HEK293 (cell line): ENCODE results near the gene WDR75.

Experiments
- KLF7 ChIP-seq: fragments of 450-650 bp; formaldehyde crosslinking; IDR thresholded peaks from 2 replicates; pipeline ENCODE4 v1.5.1; 2016; ENCODE audit warnings: missing biosample characterization, missing genetic modification characterization, borderline replicate concordance
- WT1 ChIP-seq: fragments of 450-650 bp; formaldehyde crosslinking; IDR thresholded peaks from 2 replicates; pipeline ENCODE4 v1.5.1; 2016; ENCODE audit warnings: missing biosample characterization, missing genetic modification characterization
- ZBTB1 ChIP-seq: fragments of 450-650 bp; formaldehyde crosslinking; IDR thresholded peaks from 2 replicates; pipeline ENCODE4 v1.5.1; 2016; ENCODE audit warnings: missing biosample characterization, missing genetic modification characterization
- ZBTB17 ChIP-seq: fragments of 450-650 bp; formaldehyde crosslinking; IDR thresholded peaks from 2 replicates; pipeline ENCODE4 v1.5.1; 2016; ENCODE audit warnings: missing biosample characterization, missing genetic modification characterization
- ZEB2 ChIP-seq: fragments of 450-650 bp; formaldehyde crosslinking; IDR thresholded peaks from 2 replicates; pipeline ENCODE4 v1.5.1; 2016; ENCODE audit warnings: missing biosample characterization, missing genetic modification characterization
- ZFP41 ChIP-seq: fragments of 450-650 bp; formaldehyde crosslinking; IDR thresholded peaks from 2 replicates; pipeline ENCODE4 v1.5.1; 2016; ENCODE audit warnings: missing biosample characterization, missing genetic modification characterization, borderline replicate concordance
- ZNF138 ChIP-seq: fragments of 450-650 bp; formaldehyde crosslinking; IDR thresholded peaks from 2 replicates; pipeline ENCODE4 v1.5.1; 2016; ENCODE audit warnings: missing biosample characterization, missing genetic modification characterization, borderline replicate concordance
- ZNF157 ChIP-seq: fragments of 450-650 bp; formaldehyde crosslinking; IDR thresholded peaks from 2 replicates; pipeline ENCODE4 v1.5.1; 2016; ENCODE audit warnings: missing biosample characterization, missing genetic modification characterization
- ZNF211 ChIP-seq: fragments of 450-650 bp; formaldehyde crosslinking; IDR thresholded peaks from 2 replicates; pipeline ENCODE4 v1.5.1; 2016; ENCODE audit warnings: low read depth, missing biosample characterization, missing genetic modification characterization
- ZNF302 ChIP-seq: fragments of 450-650 bp; formaldehyde crosslinking; IDR thresholded peaks from 2 replicates; pipeline ENCODE4 v1.5.1; 2016; ENCODE audit warnings: missing biosample characterization, missing genetic modification characterization, low read depth
- ZNF350 ChIP-seq: fragments of 450-650 bp; formaldehyde crosslinking; IDR thresholded peaks from 2 replicates; pipeline ENCODE4 v1.5.0; 2017; ENCODE audit warnings: missing biosample characterization, mild to moderate bottlenecking, missing genetic modification characterization
- ZNF366 ChIP-seq: fragments of 450-650 bp; formaldehyde crosslinking; conservative IDR thresholded peaks from 2 replicates; pipeline ENCODE4 v1.5.1; 2016; ENCODE audit warnings: missing biosample characterization, missing genetic modification characterization
- ZNF404 ChIP-seq: fragments of 450-650 bp; formaldehyde crosslinking; IDR thresholded peaks from 2 replicates; pipeline ENCODE4 v1.5.1; 2017; ENCODE audit warnings: missing biosample characterization, missing genetic modification characterization
- ZNF426 ChIP-seq: fragments of 450-650 bp; formaldehyde crosslinking; IDR thresholded peaks from 2 replicates; pipeline ENCODE4 v1.5.1; 2017; ENCODE audit warnings: missing biosample characterization, missing genetic modification characterization, mild to moderate bottlenecking, inconsistent platforms, moderate library complexity
- ZNF555 ChIP-seq: fragments of 450-650 bp; formaldehyde crosslinking; conservative IDR thresholded peaks from 2 replicates; pipeline ENCODE4 v1.5.1; 2017; ENCODE audit warnings: missing biosample characterization, mild to moderate bottlenecking, missing genetic modification characterization, inconsistent platforms
- ZNF560 ChIP-seq: fragments of 450-650 bp; formaldehyde crosslinking; IDR thresholded peaks from 2 replicates; pipeline ENCODE4 v1.5.1; 2017; ENCODE audit warnings: missing biosample characterization, missing genetic modification characterization, borderline replicate concordance
- ZNF610 ChIP-seq: fragments of 450-650 bp; formaldehyde crosslinking; IDR thresholded peaks from 2 replicates; pipeline ENCODE4 v1.5.1; 2016; ENCODE audit warnings: missing biosample characterization, missing genetic modification characterization, borderline replicate concordance
- ZNF626 ChIP-seq: fragments of 450-650 bp; sonication (Bioruptor Pico); formaldehyde crosslinking; IDR thresholded peaks from 2 replicates; pipeline ENCODE4 v1.5.1; 2018; ENCODE audit warnings: missing biosample characterization, missing genetic modification characterization, inconsistent platforms
- ZNF830 ChIP-seq: fragments of 450-650 bp; IDR thresholded peaks from 2 replicates; pipeline ENCODE4 v1.5.0; 2018; ENCODE audit warnings: missing biosample characterization, missing genetic modification characterization, low read depth, mild to moderate bottlenecking, moderate library complexity
- ZNF843 ChIP-seq: fragments of 450-650 bp; formaldehyde crosslinking; IDR thresholded peaks from 2 replicates; pipeline ENCODE4 v1.5.1; 2016; ENCODE audit warnings: missing biosample characterization, missing genetic modification characterization
- ZXDB ChIP-seq: fragments of 450-650 bp; formaldehyde crosslinking; IDR thresholded peaks from 2 replicates; pipeline ENCODE4 v1.5.1; 2016; ENCODE audit warnings: missing biosample characterization, missing genetic modification characterization
- TF ChIP-seq, protein P1 (sequence below): fragments of 450-650 bp; formaldehyde crosslinking; IDR thresholded peaks from 2 replicates; pipeline ENCODE4 v1.5.1; 2017; ENCODE audit warnings: missing biosample characterization, missing genetic modification characterization
- TF ChIP-seq, protein P2 (sequence below): fragments of 450-650 bp; formaldehyde crosslinking; IDR thresholded peaks from 2 replicates; pipeline ENCODE4 v1.5.1; 2016; ENCODE audit warnings: missing biosample characterization, missing genetic modification characterization
- TF ChIP-seq, protein P3 (sequence below): fragments of 450-650 bp; formaldehyde crosslinking; IDR thresholded peaks from 2 replicates; pipeline ENCODE4 v1.5.1; 2016; ENCODE audit warnings: missing biosample characterization, missing genetic modification characterization
- TF ChIP-seq, protein P4 (sequence below): fragments of 450-650 bp; formaldehyde crosslinking; IDR thresholded peaks from 2 replicates; pipeline ENCODE4 v1.5.1; 2016; ENCODE audit warnings: missing biosample characterization, missing genetic modification characterization
- TF ChIP-seq, protein P5 (sequence below): fragments of 450-650 bp; formaldehyde crosslinking; IDR thresholded peaks from 2 replicates; pipeline ENCODE4 v1.5.1; 2016; ENCODE audit warnings: missing biosample characterization, missing genetic modification characterization
- TF ChIP-seq, protein P6 (sequence below): fragments of 450-650 bp; formaldehyde crosslinking; IDR thresholded peaks from 2 replicates; pipeline ENCODE4 v1.5.1; 2016; ENCODE audit warnings: missing biosample characterization, missing genetic modification characterization
- TF ChIP-seq, protein P7 (sequence below): fragments of 450-650 bp; formaldehyde crosslinking; IDR thresholded peaks from 2 replicates; pipeline ENCODE4 v1.5.1; 2016; ENCODE audit warnings: missing biosample characterization, missing genetic modification characterization, low read depth

The WDR75 gene

DNA sequence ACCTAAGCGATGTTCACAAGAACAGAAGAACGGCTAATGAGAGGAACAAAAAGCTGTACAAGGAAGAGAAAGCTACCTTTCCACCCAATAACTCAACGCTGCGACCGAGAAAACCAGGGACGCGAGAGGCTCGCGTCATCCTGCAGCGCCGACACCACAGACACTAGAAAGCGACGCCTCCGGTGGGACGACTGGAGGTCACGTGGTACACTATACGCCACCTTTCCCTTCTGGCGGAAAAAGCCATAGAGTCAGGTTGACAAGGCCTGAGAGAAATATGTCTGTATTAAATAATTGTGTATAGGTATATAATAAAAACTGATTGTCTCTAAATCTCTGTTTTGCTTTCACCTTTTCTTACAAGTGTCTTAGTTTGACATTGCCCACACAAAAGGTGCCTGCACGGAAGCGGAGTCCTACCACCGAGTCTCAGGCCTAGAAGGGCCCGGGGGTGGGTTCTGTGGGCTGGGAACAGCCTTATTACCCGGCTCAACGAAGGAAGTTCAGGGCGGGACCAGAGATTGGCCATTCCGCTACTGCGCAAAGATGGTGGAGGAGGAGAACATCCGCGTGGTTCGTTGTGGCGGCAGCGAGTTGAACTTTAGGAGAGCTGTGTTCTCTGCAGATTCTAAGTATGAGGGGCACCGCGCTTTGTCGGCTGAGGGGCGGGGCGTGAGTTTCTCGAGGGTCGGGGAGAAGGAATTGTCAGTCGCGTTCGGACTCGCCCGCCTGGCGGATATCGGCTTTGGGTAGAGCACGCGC lies at the start of gene WDR75 (continued):
- TF ChIP-seq ZNF555 (tag by site-specific recombination), result no peak
- TF ChIP-seq ZNF610 (tag by site-specific recombination), result no peak
- TF ChIP-seq, protein P1, sequence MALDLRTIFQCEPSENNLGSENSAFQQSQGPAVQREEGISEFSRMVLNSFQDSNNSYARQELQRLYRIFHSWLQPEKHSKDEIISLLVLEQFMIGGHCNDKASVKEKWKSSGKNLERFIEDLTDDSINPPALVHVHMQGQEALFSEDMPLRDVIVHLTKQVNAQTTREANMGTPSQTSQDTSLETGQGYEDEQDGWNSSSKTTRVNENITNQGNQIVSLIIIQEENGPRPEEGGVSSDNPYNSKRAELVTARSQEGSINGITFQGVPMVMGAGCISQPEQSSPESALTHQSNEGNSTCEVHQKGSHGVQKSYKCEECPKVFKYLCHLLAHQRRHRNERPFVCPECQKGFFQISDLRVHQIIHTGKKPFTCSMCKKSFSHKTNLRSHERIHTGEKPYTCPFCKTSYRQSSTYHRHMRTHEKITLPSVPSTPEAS (tag by site-specific recombination), result no peak
- no peak for TF ChIP-seq ZNF830
- TF ChIP-seq, protein P2, sequence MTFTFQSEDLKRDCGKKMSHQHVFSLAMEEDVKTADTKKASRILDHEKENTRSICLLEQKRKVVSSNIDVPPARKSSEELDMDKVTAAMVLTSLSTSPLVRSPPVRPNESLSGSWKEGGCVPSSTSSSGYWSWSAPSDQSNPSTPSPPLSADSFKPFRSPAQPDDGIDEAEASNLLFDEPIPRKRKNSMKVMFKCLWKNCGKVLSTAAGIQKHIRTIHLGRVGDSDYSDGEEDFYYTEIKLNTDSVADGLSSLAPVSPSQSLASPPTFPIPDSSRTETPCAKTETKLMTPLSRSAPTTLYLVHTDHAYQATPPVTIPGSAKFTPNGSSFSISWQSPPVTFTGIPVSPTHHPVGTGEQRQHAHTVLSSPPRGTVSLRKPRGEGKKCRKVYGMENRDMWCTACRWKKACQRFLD (tag by site-specific recombination), result no peak
- no peak for TF ChIP-seq ZNF157 (tag by site-specific recombination)
- TF ChIP-seq ZXDB (tag by site-specific recombination), result 0 out of 2 replicates have a peak, but pooled peaks have one; percentile 46
- TF ChIP-seq ZNF366 (tag by site-specific recombination), result peak; percentile 68; the same call in 1 of the 2 replicates
- TF ChIP-seq, protein P3, sequence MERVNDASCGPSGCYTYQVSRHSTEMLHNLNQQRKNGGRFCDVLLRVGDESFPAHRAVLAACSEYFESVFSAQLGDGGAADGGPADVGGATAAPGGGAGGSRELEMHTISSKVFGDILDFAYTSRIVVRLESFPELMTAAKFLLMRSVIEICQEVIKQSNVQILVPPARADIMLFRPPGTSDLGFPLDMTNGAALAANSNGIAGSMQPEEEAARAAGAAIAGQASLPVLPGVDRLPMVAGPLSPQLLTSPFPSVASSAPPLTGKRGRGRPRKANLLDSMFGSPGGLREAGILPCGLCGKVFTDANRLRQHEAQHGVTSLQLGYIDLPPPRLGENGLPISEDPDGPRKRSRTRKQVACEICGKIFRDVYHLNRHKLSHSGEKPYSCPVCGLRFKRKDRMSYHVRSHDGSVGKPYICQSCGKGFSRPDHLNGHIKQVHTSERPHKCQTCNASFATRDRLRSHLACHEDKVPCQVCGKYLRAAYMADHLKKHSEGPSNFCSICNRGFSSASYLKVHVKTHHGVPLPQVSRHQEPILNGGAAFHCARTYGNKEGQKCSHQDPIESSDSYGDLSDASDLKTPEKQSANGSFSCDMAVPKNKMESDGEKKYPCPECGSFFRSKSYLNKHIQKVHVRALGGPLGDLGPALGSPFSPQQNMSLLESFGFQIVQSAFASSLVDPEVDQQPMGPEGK (tag by site-specific recombination), result peak; percentile 53
- TF ChIP-seq, protein P4, sequence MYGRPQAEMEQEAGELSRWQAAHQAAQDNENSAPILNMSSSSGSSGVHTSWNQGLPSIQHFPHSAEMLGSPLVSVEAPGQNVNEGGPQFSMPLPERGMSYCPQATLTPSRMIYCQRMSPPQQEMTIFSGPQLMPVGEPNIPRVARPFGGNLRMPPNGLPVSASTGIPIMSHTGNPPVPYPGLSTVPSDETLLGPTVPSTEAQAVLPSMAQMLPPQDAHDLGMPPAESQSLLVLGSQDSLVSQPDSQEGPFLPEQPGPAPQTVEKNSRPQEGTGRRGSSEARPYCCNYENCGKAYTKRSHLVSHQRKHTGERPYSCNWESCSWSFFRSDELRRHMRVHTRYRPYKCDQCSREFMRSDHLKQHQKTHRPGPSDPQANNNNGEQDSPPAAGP (tag by site-specific recombination), result no peak
- TF ChIP-seq ZNF350 (tag by site-specific recombination), result no peak
- no peak for TF ChIP-seq ZNF138 (tag by site-specific recombination)
- 0 out of 2 replicates have a peak, but pooled peaks have one; percentile 30 for TF ChIP-seq ZNF843 (tag by site-specific recombination)
- TF ChIP-seq, protein P5, sequence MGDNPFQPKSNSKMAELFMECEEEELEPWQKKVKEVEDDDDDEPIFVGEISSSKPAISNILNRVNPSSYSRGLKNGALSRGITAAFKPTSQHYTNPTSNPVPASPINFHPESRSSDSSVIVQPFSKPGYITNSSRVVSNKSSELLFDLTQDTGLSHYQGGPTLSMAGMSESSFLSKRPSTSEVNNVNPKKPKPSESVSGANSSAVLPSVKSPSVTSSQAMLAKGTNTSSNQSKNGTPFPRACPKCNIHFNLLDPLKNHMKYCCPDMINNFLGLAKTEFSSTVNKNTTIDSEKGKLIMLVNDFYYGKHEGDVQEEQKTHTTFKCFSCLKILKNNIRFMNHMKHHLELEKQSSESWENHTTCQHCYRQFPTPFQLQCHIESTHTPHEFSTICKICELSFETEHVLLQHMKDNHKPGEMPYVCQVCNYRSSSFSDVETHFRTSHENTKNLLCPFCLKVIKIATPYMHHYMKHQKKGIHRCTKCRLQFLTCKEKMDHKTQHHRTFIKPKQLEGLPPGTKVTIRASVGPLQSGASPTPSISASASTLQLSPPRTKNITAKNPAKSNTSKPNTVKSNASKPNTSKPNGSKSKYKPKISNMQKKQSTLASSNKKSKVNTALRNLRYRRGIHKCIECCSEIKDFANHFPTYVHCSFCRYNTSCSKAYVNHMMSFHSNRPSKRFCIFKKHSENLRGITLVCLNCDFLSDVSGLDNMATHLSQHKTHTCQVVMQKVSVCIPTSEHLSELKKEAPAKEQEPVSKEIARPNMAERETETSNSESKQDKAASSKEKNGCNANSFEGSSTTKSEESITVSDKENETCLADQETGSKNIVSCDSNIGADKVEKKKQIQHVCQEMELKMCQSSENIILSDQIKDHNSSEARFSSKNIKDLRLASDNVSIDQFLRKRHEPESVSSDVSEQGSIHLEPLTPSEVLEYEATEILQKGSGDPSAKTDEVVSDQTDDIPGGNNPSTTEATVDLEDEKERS, result no peak
- peak; percentile 80 for TF ChIP-seq ZBTB17 (tag by site-specific recombination)
- TF ChIP-seq ZEB2 (tag by site-specific recombination), result peak; percentile 69; the same call in 1 of the 2 replicates
- TF ChIP-seq ZNF211, result no peak
- TF ChIP-seq WT1 (tag by site-specific recombination), result no peak
- no peak for TF ChIP-seq ZFP41
- no peak for TF ChIP-seq ZNF426 (tag by site-specific recombination)
- no peak for TF ChIP-seq ZNF560 (tag by site-specific recombination)
- no peak for TF ChIP-seq ZNF404 (tag by site-specific recombination)
- TF ChIP-seq KLF7, result no peak
- TF ChIP-seq ZBTB1 (tag by site-specific recombination), result no peak
- TF ChIP-seq ZNF626 (tag by site-specific recombination), result no peak
- TF ChIP-seq, protein P6, sequence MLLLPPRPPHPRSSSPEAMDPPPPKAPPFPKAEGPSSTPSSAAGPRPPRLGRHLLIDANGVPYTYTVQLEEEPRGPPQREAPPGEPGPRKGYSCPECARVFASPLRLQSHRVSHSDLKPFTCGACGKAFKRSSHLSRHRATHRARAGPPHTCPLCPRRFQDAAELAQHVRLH (tag by site-specific recombination), result 0 out of 2 replicates have a peak, but pooled peaks have one; percentile 6
- TF ChIP-seq ZNF302, result no peak
- TF ChIP-seq, protein P7, sequence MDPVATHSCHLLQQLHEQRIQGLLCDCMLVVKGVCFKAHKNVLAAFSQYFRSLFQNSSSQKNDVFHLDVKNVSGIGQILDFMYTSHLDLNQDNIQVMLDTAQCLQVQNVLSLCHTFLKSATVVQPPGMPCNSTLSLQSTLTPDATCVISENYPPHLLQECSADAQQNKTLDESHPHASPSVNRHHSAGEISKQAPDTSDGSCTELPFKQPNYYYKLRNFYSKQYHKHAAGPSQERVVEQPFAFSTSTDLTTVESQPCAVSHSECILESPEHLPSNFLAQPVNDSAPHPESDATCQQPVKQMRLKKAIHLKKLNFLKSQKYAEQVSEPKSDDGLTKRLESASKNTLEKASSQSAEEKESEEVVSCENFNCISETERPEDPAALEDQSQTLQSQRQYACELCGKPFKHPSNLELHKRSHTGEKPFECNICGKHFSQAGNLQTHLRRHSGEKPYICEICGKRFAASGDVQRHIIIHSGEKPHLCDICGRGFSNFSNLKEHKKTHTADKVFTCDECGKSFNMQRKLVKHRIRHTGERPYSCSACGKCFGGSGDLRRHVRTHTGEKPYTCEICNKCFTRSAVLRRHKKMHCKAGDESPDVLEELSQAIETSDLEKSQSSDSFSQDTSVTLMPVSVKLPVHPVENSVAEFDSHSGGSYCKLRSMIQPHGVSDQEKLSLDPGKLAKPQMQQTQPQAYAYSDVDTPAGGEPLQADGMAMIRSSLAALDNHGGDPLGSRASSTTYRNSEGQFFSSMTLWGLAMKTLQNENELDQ (tag by site-specific recombination), result no peak
